Measurements from ENCODE around the gene ASPHD2.
"Not testable (repeated sequence)": the region's sequence is repeated elsewhere in the genome, so short reads cannot be mapped to it uniquely, and the experiment has no call there.

The ASPHD2 gene

DNA sequence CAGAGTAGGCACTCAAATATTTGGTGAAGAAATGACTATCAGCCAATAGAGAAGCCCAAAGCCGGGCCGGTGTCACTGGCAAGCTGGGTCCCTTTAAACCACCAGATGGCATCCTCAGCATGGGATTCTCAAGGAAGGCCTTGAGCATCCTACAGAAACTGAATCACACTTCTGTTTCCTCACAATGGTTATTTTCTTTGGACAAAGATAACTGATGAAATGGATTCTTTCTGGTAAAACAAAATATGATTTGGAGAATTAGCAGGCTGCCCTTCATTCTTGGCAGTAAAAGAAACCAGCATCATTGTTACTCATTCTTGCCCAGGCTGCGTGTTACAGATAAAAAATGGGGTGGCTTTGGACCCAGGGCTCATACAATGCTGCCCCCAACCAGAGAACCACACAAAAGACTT lies 30.3 kb upstream of the ASPHD2 start:
- no peak overlapping the region for H3K4me3 ChIP-seq (ENCODE audit: low read depth, low read length)
- TF ChIP-seq, protein P1, sequence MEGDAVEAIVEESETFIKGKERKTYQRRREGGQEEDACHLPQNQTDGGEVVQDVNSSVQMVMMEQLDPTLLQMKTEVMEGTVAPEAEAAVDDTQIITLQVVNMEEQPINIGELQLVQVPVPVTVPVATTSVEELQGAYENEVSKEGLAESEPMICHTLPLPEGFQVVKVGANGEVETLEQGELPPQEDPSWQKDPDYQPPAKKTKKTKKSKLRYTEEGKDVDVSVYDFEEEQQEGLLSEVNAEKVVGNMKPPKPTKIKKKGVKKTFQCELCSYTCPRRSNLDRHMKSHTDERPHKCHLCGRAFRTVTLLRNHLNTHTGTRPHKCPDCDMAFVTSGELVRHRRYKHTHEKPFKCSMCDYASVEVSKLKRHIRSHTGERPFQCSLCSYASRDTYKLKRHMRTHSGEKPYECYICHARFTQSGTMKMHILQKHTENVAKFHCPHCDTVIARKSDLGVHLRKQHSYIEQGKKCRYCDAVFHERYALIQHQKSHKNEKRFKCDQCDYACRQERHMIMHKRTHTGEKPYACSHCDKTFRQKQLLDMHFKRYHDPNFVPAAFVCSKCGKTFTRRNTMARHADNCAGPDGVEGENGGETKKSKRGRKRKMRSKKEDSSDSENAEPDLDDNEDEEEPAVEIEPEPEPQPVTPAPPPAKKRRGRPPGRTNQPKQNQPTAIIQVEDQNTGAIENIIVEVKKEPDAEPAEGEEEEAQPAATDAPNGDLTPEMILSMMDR (IDR thresholded peaks at IDR 0.05; ENCODE audit: insufficient read depth, low read length, missing control alignments) = peak; percentile 75
- POLR2A ChIA-PET = no interaction called here
- CTCF ChIA-PET = interaction anchor here (1.0 to 13.8 kb wide), 5 partner anchors 19 to 84 kb away, joined by 3 to 399 read pairs (median 4); no protein-coding TSS in a partner anchor
- DNase-seq (ENCODE audit: low read depth, low spot score) = peak; percentile 23

DNA sequence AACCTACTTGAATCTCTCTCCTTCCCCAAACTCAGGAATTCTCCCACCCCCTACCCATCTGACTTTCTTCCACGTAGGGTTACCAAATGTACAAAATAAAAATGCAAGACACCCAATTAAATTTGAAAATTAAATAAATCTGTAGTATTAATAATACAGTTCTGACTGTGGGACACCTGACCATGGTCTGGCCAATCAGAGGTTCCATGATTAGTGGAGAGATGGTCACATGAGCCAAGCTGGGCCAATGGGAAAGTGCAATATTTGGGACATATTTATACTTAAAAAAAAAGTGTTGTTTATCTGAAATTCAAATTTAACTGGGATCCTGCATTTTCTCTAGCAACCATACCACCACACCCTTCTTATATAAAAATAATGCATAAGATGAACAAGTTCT lies 29.8 kb upstream of the ASPHD2 start:
- TF ChIP-seq, protein P1 (IDR thresholded peaks at IDR 0.05; ENCODE audit: insufficient read depth, low read length, missing control alignments) = no peak
- ChIA-PET POLR2A (no interaction called here), CTCF (interaction anchor here (0.8 to 13.8 kb wide), 7 partner anchors 11 to 83 kb away, joined by 3 to 399 read pairs (median 3); no protein-coding TSS in a partner anchor)
- H3K4me3 ChIP-seq (ENCODE audit: low read depth, low read length) = no peak overlapping the region
- DNase-seq (ENCODE audit: low read depth, low spot score) = no peak

DNA sequence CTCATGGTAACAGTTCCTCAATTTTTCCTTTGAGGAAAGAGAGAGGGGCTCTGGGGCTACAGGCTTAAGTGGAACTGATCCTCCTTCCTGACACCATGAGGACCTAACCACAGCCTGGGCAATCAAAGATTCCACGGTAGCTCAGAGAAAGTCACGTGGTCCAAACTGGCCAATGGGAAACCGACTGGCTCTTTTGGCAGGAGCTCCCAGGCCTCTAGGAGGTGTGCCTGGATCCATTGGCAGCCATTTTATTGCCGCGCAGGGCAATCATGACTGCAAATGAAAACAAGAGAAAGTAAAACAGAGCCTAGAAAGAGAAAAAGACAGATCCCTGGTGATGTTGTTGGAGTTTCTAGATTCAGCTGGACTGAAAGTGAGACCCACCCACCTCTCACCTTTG lies 27.3 kb upstream of the ASPHD2 start:
- DNase-seq (ENCODE audit: low read depth, low spot score) = no peak
- TF ChIP-seq, protein P1 (IDR thresholded peaks at IDR 0.05; ENCODE audit: insufficient read depth, low read length, missing control alignments) = no peak
- H3K4me3 ChIP-seq (ENCODE audit: low read depth, low read length) = no peak overlapping the region
- ChIA-PET CTCF (interaction anchor here (1.1 to 13.8 kb wide), 6 partner anchors 14 to 63 kb away, joined by 3 to 399 read pairs (median 6); no protein-coding TSS in a partner anchor), POLR2A (interaction anchor here (0.6 kb wide), 2 partner anchors 26 to 37 kb away, joined by 3 read pairs; no protein-coding TSS in a partner anchor)

DNA sequence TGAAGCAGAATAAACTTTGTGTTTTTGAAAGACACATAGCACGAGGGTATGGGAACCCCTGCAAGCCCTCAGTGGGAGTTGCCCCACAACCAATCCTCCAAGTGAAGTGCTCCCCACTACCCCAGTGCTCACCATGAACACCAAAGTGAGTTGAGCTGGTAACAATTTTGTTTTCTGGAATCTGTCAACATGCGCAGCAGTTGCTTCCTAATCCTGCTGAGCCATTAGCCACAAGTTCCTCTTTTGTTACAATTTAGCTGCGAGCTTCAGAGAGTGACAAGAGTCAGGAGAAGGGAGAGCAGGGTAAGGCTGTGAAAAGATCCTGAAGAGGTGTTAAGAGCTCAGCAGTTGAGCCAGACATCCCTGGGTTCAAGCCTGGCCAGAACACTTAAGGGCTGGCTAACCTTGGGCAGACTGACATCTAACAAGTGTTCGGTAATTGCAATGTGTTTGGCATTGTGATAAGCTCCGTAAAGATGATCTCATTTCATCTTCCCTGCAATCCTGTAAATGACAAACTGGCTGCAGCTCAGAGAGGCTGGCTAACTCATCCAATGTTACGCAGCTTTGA lies 24.1 kb upstream of the ASPHD2 start:
- DNase-seq (ENCODE audit: low read depth, low spot score) = no peak
- H3K4me3 ChIP-seq (ENCODE audit: low read depth, low read length) = no peak overlapping the region
- CTCF ChIA-PET = interaction anchor here (0.9 to 13.8 kb wide), 9 partner anchors 9 to 269 kb away, joined by 3 to 399 read pairs (median 4); no protein-coding TSS in a partner anchor
- POLR2A ChIA-PET = no interaction called here
- TF ChIP-seq, protein P1 (IDR thresholded peaks at IDR 0.05; ENCODE audit: insufficient read depth, low read length, missing control alignments) = no peak

DNA sequence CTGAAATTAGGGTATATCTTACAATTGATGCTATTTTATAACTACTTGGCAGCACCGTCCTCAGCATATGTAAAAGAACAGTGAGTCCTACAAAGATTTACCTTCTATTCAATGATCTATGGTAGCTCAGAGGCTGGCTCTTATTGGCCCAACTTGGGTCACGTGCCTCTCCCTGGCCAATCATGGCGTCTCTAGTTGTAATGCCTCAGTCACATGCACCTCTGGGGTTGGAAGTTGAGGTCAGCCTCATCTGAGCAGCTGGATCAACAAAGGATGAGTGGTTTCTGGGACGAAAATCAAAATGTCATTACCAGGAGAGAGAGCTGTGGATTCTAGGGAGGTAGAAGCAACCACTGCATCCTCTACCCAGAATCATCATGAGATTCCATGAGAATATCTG lies 22.9 kb upstream of the ASPHD2 start:
- ChIA-PET POLR2A (interaction anchor here (1.4 kb wide), 1 partner anchor 11 kb away, joined by 7 read pairs; no protein-coding TSS in a partner anchor), CTCF (interaction anchor here (1.1 to 13.8 kb wide), 3 partner anchors 9 to 267 kb away, joined by 3 to 399 read pairs (median 4); no protein-coding TSS in a partner anchor)
- H3K4me3 ChIP-seq (ENCODE audit: low read depth, low read length) = no peak overlapping the region
- DNase-seq (ENCODE audit: low read depth, low spot score) = no peak
- TF ChIP-seq, protein P1 (IDR thresholded peaks at IDR 0.05; ENCODE audit: insufficient read depth, low read length, missing control alignments) = no peak

DNA sequence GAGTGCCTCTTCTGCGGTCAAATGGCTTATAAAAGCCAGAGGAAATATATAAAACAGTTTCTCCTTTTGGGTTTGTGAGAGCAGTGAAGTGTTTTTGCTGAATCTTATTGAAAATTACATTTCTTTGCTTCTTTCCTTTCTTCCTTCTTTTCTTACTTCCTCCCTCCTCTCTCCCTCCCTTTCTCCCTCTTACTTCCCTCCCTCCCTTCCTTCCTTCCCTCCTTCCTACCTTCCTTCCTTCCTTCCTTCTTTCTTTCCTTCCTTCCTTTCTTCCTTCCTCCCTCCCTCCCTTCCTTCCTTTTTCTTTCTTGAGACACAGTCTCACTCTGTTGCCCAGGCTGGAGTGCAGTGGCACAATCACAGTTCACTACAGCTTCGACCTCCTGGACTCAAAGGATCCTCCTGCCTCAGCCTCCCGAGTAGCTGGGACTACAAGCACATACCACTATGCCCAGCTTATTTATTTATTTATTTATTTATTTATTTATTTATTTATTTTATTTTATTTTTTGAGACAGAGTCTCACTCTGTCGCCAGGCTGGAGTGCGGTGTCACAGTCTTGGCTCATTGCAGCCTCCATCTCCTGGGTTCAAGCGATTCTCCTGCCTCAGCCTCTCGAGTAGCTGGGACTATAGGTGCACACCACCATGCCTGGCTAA lies 20.4 kb upstream of the ASPHD2 start:
- H3K4me3 ChIP-seq (ENCODE audit: low read depth, low read length); POLR2A ChIA-PET; DNase-seq (ENCODE audit: low read depth, low spot score): not testable (repeated sequence)
- CTCF ChIA-PET = interaction anchor here (1.8 to 4.7 kb wide), 4 partner anchors 11 to 52 kb away, joined by 3 to 24 read pairs (median 8); no protein-coding TSS in a partner anchor
